Measurements from ENCODE around the gene POLR2E.

DNA sequence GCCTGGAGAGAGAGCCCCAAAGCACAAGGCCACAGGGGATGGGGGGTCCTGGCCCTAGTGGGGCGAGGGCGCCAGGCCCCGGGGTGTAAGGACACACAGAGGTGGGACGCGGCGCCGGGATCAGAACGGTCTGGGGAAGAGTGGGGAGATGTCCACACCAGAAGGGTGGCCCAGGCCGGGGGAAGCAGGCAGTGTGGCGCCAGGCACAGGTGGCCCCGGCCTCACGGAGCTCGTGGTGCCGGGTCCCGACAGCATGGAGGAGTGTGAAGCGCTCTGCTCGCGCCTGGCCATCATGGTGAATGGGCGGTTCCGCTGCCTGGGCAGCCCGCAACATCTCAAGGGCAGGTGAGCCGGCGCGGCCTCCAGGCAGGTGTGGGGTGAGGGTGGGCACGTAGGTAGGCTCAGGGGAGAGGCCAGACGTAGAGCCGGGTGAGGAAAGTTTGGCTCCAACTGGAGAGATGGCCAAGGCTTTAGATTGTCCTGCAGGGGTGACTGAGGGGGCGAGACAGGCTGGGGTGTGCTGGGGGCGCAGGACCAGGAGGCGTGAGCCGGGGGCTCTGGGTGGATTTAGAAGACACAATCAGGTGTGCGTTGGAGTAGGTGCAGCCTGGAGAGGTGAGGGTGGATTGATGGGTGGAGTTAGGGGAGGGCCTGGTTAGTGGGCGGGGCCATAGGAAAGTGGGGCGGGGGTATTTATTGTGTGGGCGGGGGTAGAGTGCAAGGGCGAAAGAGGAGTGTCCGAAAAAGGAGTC is 31.1 kb downstream of the POLR2E start:
- TF ChIP-seq EZH2 (IDR thresholded peaks at IDR 0.05) = no peak
- TF ChIP-seq POLR2AphosphoS5 (IDR thresholded peaks at IDR 0.05; ENCODE audit: borderline replicate concordance, low read depth, low read length) = no peak
- no peak for TF ChIP-seq FOXP2 (optimal IDR thresholded peaks at IDR 0.05; ENCODE audit: control extremely low read depth, extremely low read length, insufficient read depth)

Measured in SK-N-MC (cell line).